ENCODE measurements around the gene EEF1A2. TPM values are rescaled to one million over a fixed set of nuclear protein-coding genes. Genes with fewer than 3 reads are reported as not detected.

Gene EEF1A2
- total RNA-seq, 4 donors from 2014 or later = 2.1 to 4.7 (median 2.8) TPM; not detected in 1

GRCh38 chr20:63461104-63461763, 37.6 kb downstream of the EEF1A2 start:
- DNase-seq (ENCODE audit: low spot score) (no peak), ATAC-seq (ENCODE audit: low FRiP score) (no peak)
- TF ChIP-seq CTCF (IDR thresholded peaks at IDR 0.05) = no peak

GRCh38 chr20:63459070-63459380, 39.9 kb downstream of the EEF1A2 start:
- ATAC-seq (ENCODE audit: low FRiP score) (no peak), DNase-seq (ENCODE audit: low spot score) (no peak)
- TF ChIP-seq CTCF (IDR thresholded peaks at IDR 0.05) = no peak

GRCh38 chr20:63458170-63459069, 40.5 kb downstream of the EEF1A2 start:
- no peak for DNase-seq (ENCODE audit: low spot score)
- ATAC-seq (ENCODE audit: low FRiP score) = no peak
- TF ChIP-seq CTCF (IDR thresholded peaks at IDR 0.05) = no peak

GRCh38 chr20:63457737-63458136, 41.1 kb downstream of the EEF1A2 start:
- ATAC-seq (ENCODE audit: low FRiP score) (no peak), DNase-seq (ENCODE audit: low spot score) (no peak)
- no peak for TF ChIP-seq CTCF (IDR thresholded peaks at IDR 0.05)

GRCh38 chr20:63456429-63457284, 42.2 kb downstream of the EEF1A2 start:
- no peak for DNase-seq (ENCODE audit: low spot score)
- ATAC-seq (ENCODE audit: low FRiP score) = no peak
- TF ChIP-seq CTCF (IDR thresholded peaks at IDR 0.05) = no peak

- DNase-seq (ENCODE audit: low spot score) (no peak), ATAC-seq (ENCODE audit: low FRiP score) (no peak)
- no peak for TF ChIP-seq CTCF (IDR thresholded peaks at IDR 0.05)
Observed at GRCh38 chr20:63455568-63455859, 43.4 kb downstream of the EEF1A2 start.
